ENCODE data around the gene IFITM10.

GRCh38 chr11:1727861-1728260, 22.5 kb downstream of the IFITM10 start:
- TF ChIP-seq CTCF (IDR thresholded peaks at IDR 0.05 in 2 of 3, conservative IDR thresholded peaks at IDR 0.05 in 1 of 3; ENCODE audit: insufficient read depth in 2 of 3, low read depth in 1 of 3, low read length in 3 of 3), result no peak
- TF ChIP-seq ARID3B (CRISPR knock-in tag; IDR thresholded peaks at IDR 0.05; ENCODE audit: borderline replicate concordance), result no peak
- no peak for TF ChIP-seq U2AF1 (optimal IDR thresholded peaks at IDR 0.05; ENCODE audit: low read depth, low read length)
- TF ChIP-seq GABPB1 (CRISPR knock-in tag; IDR thresholded peaks at IDR 0.05), result no peak

All from K562 (cell line).